Ishikawa (cell line): ENCODE data around the gene STX19.

Experiments used
- CEBPB ChIP-seq: IDR thresholded peaks from 2 replicates; pipeline ENCODE4 v1.6.1; 2012
- EP300 ChIP-seq: IDR thresholded peaks from 2 replicates; pipeline ENCODE4 v1.6.1; 2012; ENCODE audit warnings: borderline replicate concordance
- NFIC ChIP-seq: IDR thresholded peaks from 2 replicates; pipeline ENCODE4 v1.6.1; 2012
- TAF1 ChIP-seq: IDR thresholded peaks from 2 replicates; pipeline ENCODE4 v1.6.1; 2012; ENCODE audit warnings: low read depth, mild to moderate bottlenecking
- TEAD4 ChIP-seq: IDR thresholded peaks from 2 replicates; pipeline ENCODE4 v1.6.1; 2012
- YY1 ChIP-seq: IDR thresholded peaks from 2 replicates; pipeline ENCODE4 v1.6.1; 2012; ENCODE audit warnings: low read depth
- ZBTB7A ChIP-seq: IDR thresholded peaks from 2 replicates; pipeline ENCODE4 v1.6.1; 2012; ENCODE audit warnings: low read depth
- TF ChIP-seq, protein P1 (sequence below): IDR thresholded peaks from 2 replicates; pipeline ENCODE4 v1.6.1; 2012

DNA sequence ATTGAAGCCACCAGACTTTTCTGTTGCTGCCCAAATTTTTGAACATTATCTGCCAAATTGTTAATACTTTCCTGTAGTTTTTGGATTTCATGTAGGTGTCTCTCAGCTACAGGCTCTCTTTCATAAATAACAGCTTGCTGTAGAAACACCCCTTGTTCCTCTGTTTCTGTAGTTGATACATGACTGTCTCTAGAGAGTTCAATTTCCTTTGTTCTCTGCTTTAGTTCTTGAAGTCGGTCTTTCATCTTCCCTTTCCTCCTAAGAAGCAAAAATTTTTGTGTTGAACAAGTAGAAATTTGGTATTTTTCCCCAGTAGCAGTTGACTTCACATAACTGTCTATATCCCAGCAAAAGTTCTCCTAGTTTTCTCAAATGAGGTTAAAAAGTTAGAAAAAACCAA is 13.4 kb downstream of the STX19 start:
- TF ChIP-seq YY1 = no peak
- TF ChIP-seq CEBPB = no peak
- TF ChIP-seq, protein P1, sequence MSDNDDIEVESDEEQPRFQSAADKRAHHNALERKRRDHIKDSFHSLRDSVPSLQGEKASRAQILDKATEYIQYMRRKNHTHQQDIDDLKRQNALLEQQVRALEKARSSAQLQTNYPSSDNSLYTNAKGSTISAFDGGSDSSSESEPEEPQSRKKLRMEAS = no peak
- no peak for TF ChIP-seq TEAD4
- TF ChIP-seq TAF1 = no peak
- no peak for TF ChIP-seq NFIC
- TF ChIP-seq ZBTB7A = no peak
- TF ChIP-seq EP300 = no peak
